Measurements from ENCODE around the gene FBXW4.

The FBXW4 gene

DNA sequence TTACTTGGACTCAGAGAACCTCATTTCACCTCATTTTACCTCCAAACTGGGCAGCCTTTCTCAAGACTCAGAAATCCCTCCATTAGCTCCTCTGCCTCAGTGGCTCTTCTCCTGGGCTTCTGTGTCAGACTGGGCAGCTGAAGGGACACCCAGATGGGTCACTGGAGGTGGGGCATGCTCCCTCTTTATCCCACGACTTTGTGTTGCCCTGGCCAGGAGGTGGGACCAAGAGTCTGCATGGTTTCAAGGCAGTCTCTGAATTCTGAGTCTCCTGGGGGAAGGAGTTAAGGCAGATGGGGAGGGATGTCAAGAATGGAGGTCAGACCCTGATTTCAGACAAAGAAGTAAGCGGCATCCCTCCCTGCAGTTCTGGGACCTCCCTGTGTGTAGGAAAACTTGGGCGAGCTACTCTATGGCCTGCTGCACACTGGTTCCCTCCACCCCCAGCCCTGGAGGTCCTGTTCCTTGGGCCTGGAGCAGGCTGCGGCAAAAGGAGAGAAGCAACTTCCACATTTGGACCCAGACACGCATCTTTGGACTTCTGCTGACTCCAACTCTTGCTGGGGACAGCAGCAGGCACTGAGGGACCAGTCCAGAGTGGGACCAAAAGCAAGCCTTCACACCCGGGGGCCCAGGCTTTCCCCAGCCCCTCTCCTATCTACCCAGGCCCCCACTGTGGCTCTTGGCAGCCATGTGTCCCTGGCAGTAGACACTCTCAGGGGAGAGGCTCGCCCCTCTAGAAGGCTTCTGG, 117.7 kb downstream of the FBXW4 start:
- Histone ChIP-seq H2BK15ac (ENCODE audit: low read length) (no peak overlapping the region), H4K91ac (ENCODE audit: low read depth, low read length, poor library complexity) (no peak overlapping the region), H3K79me1 (ENCODE audit: low read depth, low read length) (no peaks in the 10 kb centered on the region), H3K27me3 (ENCODE audit: control insufficient read depth in 3 of 3, insufficient read depth in 3 of 3, low read depth in 1 of 3, low read length in 3 of 3) (peaks cover 0 to 7% (median 0%) of the 10 kb centered on the region in 3 experiments), H3K14ac (ENCODE audit: low read length) (no peak overlapping the region), H2BK120ac (ENCODE audit: low read depth, low read length) (no peak overlapping the region), H3K4me3 (ENCODE audit: low read length in 2 of 2) (no peak overlapping the region), H2BK12ac (ENCODE audit: low read length) (no peak overlapping the region), H2AK5ac (ENCODE audit: low read depth, low read length) (no peak overlapping the region), H3K4me2 (ENCODE audit: insufficient read depth, low read length, poor library complexity, severe bottlenecking) (no peak overlapping the region), H3K18ac (ENCODE audit: low read length) (no peak overlapping the region), H3K4ac (ENCODE audit: low read length) (no peak overlapping the region), H2AFZ (ENCODE audit: low read length) (no peak overlapping the region), H2BK5ac (ENCODE audit: low read length) (no peak overlapping the region), H3K9ac (ENCODE audit: low read depth, low read length, poor library complexity) (no peak overlapping the region), H3K9me3 (replicated peaks in 1 of 2; ENCODE audit: control insufficient read depth in 2 of 2, insufficient read depth in 1 of 2, low read depth in 1 of 2, low read length in 2 of 2) (peaks cover 3 to 7% of the 10 kb centered on the region in 2 donors), H3K4me1 (ENCODE audit: control insufficient read depth in 2 of 2, insufficient read depth in 1 of 2, low read depth in 1 of 2, low read length in 2 of 2) (peaks cover 0 to 13% of the 10 kb centered on the region in 2 donors), H4K8ac (ENCODE audit: low read depth, low read length) (no peak overlapping the region), H3K36me3 (replicated peaks in 1 of 2; ENCODE audit: control insufficient read depth in 2 of 2, insufficient read depth in 2 of 2, low read length in 2 of 2) (peaks cover 17 to 30% of the 10 kb centered on the region in 2 donors), H3K27ac (replicated peaks; ENCODE audit: low read length) (no peak overlapping the region), H3K23ac (ENCODE audit: low read depth, low read length, poor library complexity) (no peak overlapping the region)
- no CpG with 5 or more reads among the region's 7 CpGs for WGBS, 2 donors (ENCODE audit: extremely low coverage in 2 of 2, insufficient read length in 2 of 2, insufficient replicate concordance in 1 of 2)
- DNase-seq (ENCODE audit: low spot score), result no peak

DNA sequence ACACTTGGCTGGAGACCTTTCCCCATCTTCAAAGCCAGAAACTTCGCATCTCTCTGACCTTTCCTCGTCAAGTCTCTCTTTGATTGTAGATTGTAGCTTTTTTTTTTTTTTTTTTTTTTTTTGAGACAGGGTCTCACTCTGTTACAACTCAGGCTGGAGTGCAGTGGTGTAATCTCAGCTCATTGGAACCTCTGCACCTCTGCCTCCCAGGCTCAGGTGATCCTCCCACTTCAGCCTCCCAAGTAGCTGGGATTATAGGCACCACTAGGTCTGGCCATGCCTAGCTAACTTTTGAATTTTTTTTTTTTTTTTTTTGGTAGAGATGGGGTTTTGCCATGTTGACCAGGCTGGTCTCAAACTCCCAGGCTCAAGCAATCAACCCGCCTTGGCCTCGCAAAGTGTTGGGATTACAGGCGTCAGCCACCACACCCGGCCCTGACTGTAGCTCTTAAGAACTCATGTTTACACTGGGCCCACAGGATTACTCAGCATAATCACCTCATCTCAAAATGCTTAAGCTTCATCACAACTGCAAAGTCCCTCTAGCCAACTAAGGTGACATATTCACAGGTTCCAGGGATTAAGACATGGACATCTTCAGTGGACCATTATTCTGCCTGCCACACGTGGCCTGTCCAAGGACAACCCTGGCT, 118.6 kb downstream of the FBXW4 start:
- Histone ChIP-seq H3K4me2 (ENCODE audit: insufficient read depth, low read length, poor library complexity, severe bottlenecking) (no peak overlapping the region), H3K79me1 (ENCODE audit: low read depth, low read length) (no peaks in the 10 kb centered on the region), H3K4me1 (ENCODE audit: control insufficient read depth in 2 of 2, insufficient read depth in 1 of 2, low read depth in 1 of 2, low read length in 2 of 2) (peaks cover 0 to 12% of the 10 kb centered on the region in 2 donors), H3K4me3 (ENCODE audit: low read length in 2 of 2) (no peak overlapping the region), H2BK5ac (ENCODE audit: low read length) (no peak overlapping the region), H3K14ac (ENCODE audit: low read length) (no peak overlapping the region), H3K36me3 (replicated peaks in 1 of 2; ENCODE audit: control insufficient read depth in 2 of 2, insufficient read depth in 2 of 2, low read length in 2 of 2) (peaks cover 17 to 30% of the 10 kb centered on the region in 2 donors), H3K18ac (ENCODE audit: low read length) (no peak overlapping the region), H2AK5ac (ENCODE audit: low read depth, low read length) (no peak overlapping the region), H2BK15ac (ENCODE audit: low read length) (no peak overlapping the region), H3K27me3 (ENCODE audit: control insufficient read depth in 3 of 3, insufficient read depth in 3 of 3, low read depth in 1 of 3, low read length in 3 of 3) (peaks cover 0 to 13% (median 4%) of the 10 kb centered on the region in 3 experiments), H4K8ac (ENCODE audit: low read depth, low read length) (no peak overlapping the region), H3K27ac (replicated peaks; ENCODE audit: low read length) (no peak overlapping the region), H4K91ac (ENCODE audit: low read depth, low read length, poor library complexity) (no peak overlapping the region), H3K9me3 (replicated peaks in 1 of 2; ENCODE audit: control insufficient read depth in 2 of 2, insufficient read depth in 1 of 2, low read depth in 1 of 2, low read length in 2 of 2) (peaks cover 3 to 7% of the 10 kb centered on the region in 2 donors), H2BK120ac (ENCODE audit: low read depth, low read length) (no peak overlapping the region), H3K4ac (ENCODE audit: low read length) (no peak overlapping the region), H3K23ac (ENCODE audit: low read depth, low read length, poor library complexity) (no peak overlapping the region), H2BK12ac (ENCODE audit: low read length) (no peak overlapping the region), H2AFZ (ENCODE audit: low read length) (no peak overlapping the region), H3K9ac (ENCODE audit: low read depth, low read length, poor library complexity) (no peak overlapping the region)
- no CpG with 5 or more reads among the region's 7 CpGs for WGBS, 2 donors (ENCODE audit: extremely low coverage in 2 of 2, insufficient read length in 2 of 2, insufficient replicate concordance in 1 of 2)
- DNase-seq (ENCODE audit: low spot score), result no peak

DNA sequence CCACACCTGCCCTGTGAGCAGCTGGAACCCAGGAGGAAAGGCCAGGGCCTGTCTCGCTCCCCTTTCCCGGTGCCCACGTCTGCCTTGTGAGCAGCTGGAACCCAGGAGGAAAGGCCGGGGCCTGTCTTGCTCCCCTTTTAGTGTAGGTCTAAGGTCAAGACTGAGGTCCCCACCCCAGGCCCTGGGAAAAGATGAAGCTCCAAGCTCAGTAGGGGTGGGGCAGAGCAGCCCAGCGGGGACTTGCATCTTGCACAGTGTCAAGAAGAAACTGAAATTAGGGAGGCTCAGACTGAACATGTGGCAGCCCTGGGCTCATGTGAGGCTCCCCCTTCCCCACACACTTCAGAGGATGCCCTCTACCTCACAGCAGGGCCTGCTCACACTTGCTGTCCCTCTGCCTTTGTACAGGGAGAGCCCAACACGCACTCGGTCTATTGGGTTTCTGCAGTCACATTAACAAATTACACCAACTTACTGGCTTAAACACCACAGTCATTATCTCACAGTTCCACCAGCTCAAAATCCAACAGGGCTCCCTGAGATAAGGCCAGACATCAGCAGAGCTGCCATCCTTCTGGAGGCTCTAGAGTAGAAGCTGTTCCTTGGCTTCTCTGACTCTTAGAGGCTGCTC, 119.3 kb downstream of the FBXW4 start:
- H2BK12ac ChIP-seq (ENCODE audit: low read length), result no peak overlapping the region
- no peak overlapping the region for H3K4me2 ChIP-seq (ENCODE audit: insufficient read depth, low read length, poor library complexity, severe bottlenecking)
- no peak overlapping the region for H2BK120ac ChIP-seq (ENCODE audit: low read depth, low read length)
- H3K27ac ChIP-seq (replicated peaks; ENCODE audit: low read length), result no peak overlapping the region
- H4K8ac ChIP-seq (ENCODE audit: low read depth, low read length), result no peak overlapping the region
- H3K9me3 ChIP-seq (replicated peaks in 1 of 2; ENCODE audit: control insufficient read depth in 2 of 2, insufficient read depth in 1 of 2, low read depth in 1 of 2, low read length in 2 of 2), result peaks cover 3 to 7% of the 10 kb centered on the region in 2 donors
- no peaks in the 10 kb centered on the region for H3K79me1 ChIP-seq (ENCODE audit: low read depth, low read length)
- peaks cover 0 to 19% (median 10%) of the 10 kb centered on the region in 3 experiments for H3K27me3 ChIP-seq (ENCODE audit: control insufficient read depth in 3 of 3, insufficient read depth in 3 of 3, low read depth in 1 of 3, low read length in 3 of 3)
- no peak overlapping the region for H2BK5ac ChIP-seq (ENCODE audit: low read length)
- no peak for DNase-seq (ENCODE audit: low spot score)
- whole genome bisulfite sequencing, 2 donors (ENCODE audit: extremely low coverage in 2 of 2, insufficient read length in 2 of 2, insufficient replicate concordance in 1 of 2), result no CpG with 5 or more reads among the region's 7 CpGs
- no peak overlapping the region for H3K14ac ChIP-seq (ENCODE audit: low read length)
- H3K18ac ChIP-seq (ENCODE audit: low read length), result peak overlapping the region; percentile 13
- H2BK15ac ChIP-seq (ENCODE audit: low read length), result no peak overlapping the region
- no peak overlapping the region for H3K23ac ChIP-seq (ENCODE audit: low read depth, low read length, poor library complexity)
- no peak overlapping the region for H2AFZ ChIP-seq (ENCODE audit: low read length)
- peak overlapping the region; percentile 32 for H3K9ac ChIP-seq (ENCODE audit: low read depth, low read length, poor library complexity)
- H2AK5ac ChIP-seq (ENCODE audit: low read depth, low read length), result peak overlapping the region; percentile 20
- H3K4me3 ChIP-seq (ENCODE audit: low read length in 2 of 2), result no peak overlapping the region
- H3K4me1 ChIP-seq (ENCODE audit: control insufficient read depth in 2 of 2, insufficient read depth in 1 of 2, low read depth in 1 of 2, low read length in 2 of 2), result peaks cover 4 to 6% of the 10 kb centered on the region in 2 donors
- H4K91ac ChIP-seq (ENCODE audit: low read depth, low read length, poor library complexity), result no peak overlapping the region
- no peak overlapping the region for H3K4ac ChIP-seq (ENCODE audit: low read length)
- H3K36me3 ChIP-seq (replicated peaks in 1 of 2; ENCODE audit: control insufficient read depth in 2 of 2, insufficient read depth in 2 of 2, low read length in 2 of 2), result peaks cover 17 to 30% of the 10 kb centered on the region in 2 donors

DNA sequence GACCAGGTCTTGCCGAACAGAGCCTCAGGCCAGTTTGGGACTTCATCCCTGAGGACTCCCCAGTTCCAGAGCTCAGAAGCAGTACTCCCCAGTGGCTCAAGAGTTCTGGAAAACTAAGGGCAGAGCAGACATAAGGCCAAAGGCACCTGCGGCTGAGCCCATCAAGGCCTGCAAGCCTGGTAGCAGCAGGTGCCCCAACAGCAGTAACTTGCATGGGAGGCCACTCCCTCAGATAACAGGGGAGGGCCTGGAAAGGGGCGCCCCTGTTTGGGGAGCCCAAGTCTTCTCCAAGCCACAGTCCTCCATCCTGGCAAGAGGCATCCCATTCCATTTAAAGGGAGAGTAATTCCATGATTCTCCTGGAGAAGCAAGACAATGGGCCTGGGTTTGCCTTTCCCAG, 119.9 kb downstream of the FBXW4 start:
- DNase-seq (ENCODE audit: low spot score), result no peak
- Histone ChIP-seq H2BK5ac (ENCODE audit: low read length) (no peak overlapping the region), H3K4me3 (ENCODE audit: low read length in 2 of 2) (no peak overlapping the region)

More for the DNA sequence above, 119.9 kb downstream of the FBXW4 start:
- Histone ChIP-seq H3K9me3 (replicated peaks in 1 of 2; ENCODE audit: control insufficient read depth in 2 of 2, insufficient read depth in 1 of 2, low read depth in 1 of 2, low read length in 2 of 2) (peaks cover 3 to 7% of the 10 kb centered on the region in 2 donors), H4K91ac (ENCODE audit: low read depth, low read length, poor library complexity) (no peak overlapping the region), H3K18ac (ENCODE audit: low read length) (no peak overlapping the region), H4K8ac (ENCODE audit: low read depth, low read length) (no peak overlapping the region), H3K27me3 (ENCODE audit: control insufficient read depth in 3 of 3, insufficient read depth in 3 of 3, low read depth in 1 of 3, low read length in 3 of 3) (peaks cover 0 to 22% (median 14%) of the 10 kb centered on the region in 3 experiments), H2BK12ac (ENCODE audit: low read length) (no peak overlapping the region), H2AFZ (ENCODE audit: low read length) (no peak overlapping the region), H3K14ac (ENCODE audit: low read length) (no peak overlapping the region), H3K4me2 (ENCODE audit: insufficient read depth, low read length, poor library complexity, severe bottlenecking) (no peak overlapping the region), H3K4ac (ENCODE audit: low read length) (no peak overlapping the region), H3K36me3 (replicated peaks in 1 of 2; ENCODE audit: control insufficient read depth in 2 of 2, insufficient read depth in 2 of 2, low read length in 2 of 2) (peaks cover 17 to 26% of the 10 kb centered on the region in 2 donors), H3K79me1 (ENCODE audit: low read depth, low read length) (no peaks in the 10 kb centered on the region), H3K27ac (replicated peaks; ENCODE audit: low read length) (no peak overlapping the region), H2BK15ac (ENCODE audit: low read length) (no peak overlapping the region), H3K4me1 (ENCODE audit: control insufficient read depth in 2 of 2, insufficient read depth in 1 of 2, low read depth in 1 of 2, low read length in 2 of 2) (peaks cover 6 to 8% of the 10 kb centered on the region in 2 donors), H3K9ac (ENCODE audit: low read depth, low read length, poor library complexity) (no peak overlapping the region), H2AK5ac (ENCODE audit: low read depth, low read length) (peak overlapping the region; percentile 20), H2BK120ac (ENCODE audit: low read depth, low read length) (no peak overlapping the region), H3K23ac (ENCODE audit: low read depth, low read length, poor library complexity) (peak overlapping the region; percentile 80)
- no CpG with 5 or more reads among the region's 3 CpGs for WGBS, 2 donors (ENCODE audit: extremely low coverage in 2 of 2, insufficient read length in 2 of 2, insufficient replicate concordance in 1 of 2)

Data from neuronal stem cell (in vitro differentiated cells).